Peyer's patch (tissue), 4 donors: ENCODE measurements around the gene TFF1. TPM values are rescaled to one million over a fixed set of nuclear protein-coding genes. Genes with fewer than 3 reads are reported as not detected.
A peak's percentile ranks its signal among the peaks of the same experiment; 100 is the strongest.

Source experiments
- DNase-seq, 3 donors: peaks; one replicate each; pipeline ENCODE4 v3.0.0-alpha.2; 2017 to 2019
- H3K27ac ChIP-seq, 4 donors: fragments of 200-600 bp; sonication (generic); one replicate each; pipeline ENCODE4 v1.5.1; 2016 to 2019
- H3K27me3 ChIP-seq, 2 donors: fragments of 200-600 bp; sonication (generic); one replicate each; pipeline ENCODE4 v1.5.1; 2019
- H3K36me3 ChIP-seq, 3 donors: fragments of 200-600 bp; sonication (generic); one replicate each; pipeline ENCODE4 v1.5.1; 2016 to 2019
- H3K4me1 ChIP-seq, 4 donors: fragments of 200-600 bp; sonication (generic); one replicate each; pipeline ENCODE4 v1.5.1; 2016 to 2019
- H3K4me3 ChIP-seq, 4 donors: fragments of 200-600 bp; sonication (generic); 1 replicate in 3 of 4; 2 replicates in 1 of 4; pipeline ENCODE4 v1.5.1; 2016 to 2019; ENCODE audit warnings: mild to moderate bottlenecking in 1 of 4
- H3K9me3 ChIP-seq, 4 donors: fragments of 200-600 bp; sonication (generic); one replicate each; pipeline ENCODE4 v1.5.1; 2016 to 2019; ENCODE audit warnings: mild to moderate bottlenecking in 1 of 4
- POLR2A ChIP-seq, 2 donors: fragments of 450-650 bp; IDR thresholded peaks; one replicate each; pipeline ENCODE4 v1.5.1; 2017; ENCODE audit warnings: antibody characterized with exemption in 2 of 2, mild to moderate bottlenecking in 2 of 2, moderate library complexity in 2 of 2
- total RNA-seq, 4 donors: library from RNA; depleted of rRNA; stranded (reverse); fragments of >200 nt; gene quantifications; one replicate each; pipeline ENCODE4 v1.1.0, GENCODE V29; 2016
- TF ChIP-seq, protein P1 (sequence below), 6 experiments: fragments of 450-650 bp in 4 of 6; fragments of 200-600 bp in 2 of 6; sonication (generic) in 1 of 6; IDR thresholded peaks; one replicate each; pipeline ENCODE4 v1.5.1; 2017 to 2019; ENCODE audit warnings: antibody characterized with exemption in 6 of 6, mild to moderate bottlenecking in 3 of 6, moderate library complexity in 1 of 6

Gene TFF1
- total RNA-seq, 4 donors from 2014 or later = 32.4 to 136 (median 103) TPM; not detected in 1

DNA sequence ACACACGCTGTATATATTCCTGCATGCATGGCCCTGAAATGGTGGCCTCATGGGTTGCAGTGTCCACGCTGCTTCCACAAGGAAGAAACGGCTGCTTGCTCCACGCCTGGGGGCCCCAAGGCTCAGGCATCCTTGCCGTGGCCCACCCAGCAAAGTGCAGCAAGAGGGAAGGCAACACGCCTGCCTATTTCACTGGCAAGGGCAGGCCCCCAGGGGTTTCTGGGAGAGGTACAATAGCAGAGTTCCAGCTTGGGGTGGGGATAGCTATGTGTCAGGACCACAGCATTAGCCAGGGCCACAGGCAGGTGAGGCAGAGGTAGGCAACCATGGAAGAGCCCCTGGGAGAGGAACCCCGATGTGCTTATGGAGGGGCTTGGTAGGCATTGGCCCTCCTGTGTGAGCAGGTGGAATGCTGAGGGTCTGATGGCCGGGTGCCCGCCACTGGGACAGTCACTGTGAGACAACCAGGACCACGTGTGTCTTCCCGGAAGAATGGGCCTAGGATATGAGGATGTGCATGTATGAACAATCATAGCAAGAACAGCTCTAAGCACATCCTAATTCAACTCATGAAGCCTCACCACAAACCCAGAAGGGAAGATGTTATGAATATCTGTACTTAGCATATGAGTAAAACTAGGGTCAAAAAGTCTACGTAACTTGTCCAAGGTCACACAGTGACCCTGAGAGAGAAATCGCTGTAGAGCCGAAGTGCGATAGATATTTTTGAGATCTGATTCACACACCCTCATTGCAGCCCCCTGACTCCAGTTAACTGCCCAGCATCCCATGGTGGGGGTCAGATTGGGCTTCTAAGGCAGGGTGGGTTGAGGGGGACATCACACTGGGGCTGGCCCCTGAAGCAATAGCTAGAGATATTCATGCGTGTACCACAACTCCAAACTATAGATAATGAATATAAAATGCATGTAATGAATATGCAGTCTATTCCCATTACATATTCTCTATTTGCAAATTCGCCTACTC lies 27.3 kb downstream of the TFF1 start:
- TF ChIP-seq, protein P1, sequence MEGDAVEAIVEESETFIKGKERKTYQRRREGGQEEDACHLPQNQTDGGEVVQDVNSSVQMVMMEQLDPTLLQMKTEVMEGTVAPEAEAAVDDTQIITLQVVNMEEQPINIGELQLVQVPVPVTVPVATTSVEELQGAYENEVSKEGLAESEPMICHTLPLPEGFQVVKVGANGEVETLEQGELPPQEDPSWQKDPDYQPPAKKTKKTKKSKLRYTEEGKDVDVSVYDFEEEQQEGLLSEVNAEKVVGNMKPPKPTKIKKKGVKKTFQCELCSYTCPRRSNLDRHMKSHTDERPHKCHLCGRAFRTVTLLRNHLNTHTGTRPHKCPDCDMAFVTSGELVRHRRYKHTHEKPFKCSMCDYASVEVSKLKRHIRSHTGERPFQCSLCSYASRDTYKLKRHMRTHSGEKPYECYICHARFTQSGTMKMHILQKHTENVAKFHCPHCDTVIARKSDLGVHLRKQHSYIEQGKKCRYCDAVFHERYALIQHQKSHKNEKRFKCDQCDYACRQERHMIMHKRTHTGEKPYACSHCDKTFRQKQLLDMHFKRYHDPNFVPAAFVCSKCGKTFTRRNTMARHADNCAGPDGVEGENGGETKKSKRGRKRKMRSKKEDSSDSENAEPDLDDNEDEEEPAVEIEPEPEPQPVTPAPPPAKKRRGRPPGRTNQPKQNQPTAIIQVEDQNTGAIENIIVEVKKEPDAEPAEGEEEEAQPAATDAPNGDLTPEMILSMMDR (IDR thresholded peaks at IDR 0.05) = no peak
- no peak for TF ChIP-seq POLR2A (IDR thresholded peaks at IDR 0.05)
- no peaks in the 10 kb centered on the region for H3K9me3 ChIP-seq
- no peak overlapping the region for H3K4me3 ChIP-seq
- DNase-seq = no peak
- no peaks in the 10 kb centered on the region for H3K36me3 ChIP-seq
- peaks cover 0 to 14% (median 2%) of the 10 kb centered on the region in 4 donors for H3K4me1 ChIP-seq
- no peaks in the 10 kb centered on the region for H3K27me3 ChIP-seq
- H3K27ac ChIP-seq = peak overlapping the region in 1 of 4 donors; percentile 0

DNA sequence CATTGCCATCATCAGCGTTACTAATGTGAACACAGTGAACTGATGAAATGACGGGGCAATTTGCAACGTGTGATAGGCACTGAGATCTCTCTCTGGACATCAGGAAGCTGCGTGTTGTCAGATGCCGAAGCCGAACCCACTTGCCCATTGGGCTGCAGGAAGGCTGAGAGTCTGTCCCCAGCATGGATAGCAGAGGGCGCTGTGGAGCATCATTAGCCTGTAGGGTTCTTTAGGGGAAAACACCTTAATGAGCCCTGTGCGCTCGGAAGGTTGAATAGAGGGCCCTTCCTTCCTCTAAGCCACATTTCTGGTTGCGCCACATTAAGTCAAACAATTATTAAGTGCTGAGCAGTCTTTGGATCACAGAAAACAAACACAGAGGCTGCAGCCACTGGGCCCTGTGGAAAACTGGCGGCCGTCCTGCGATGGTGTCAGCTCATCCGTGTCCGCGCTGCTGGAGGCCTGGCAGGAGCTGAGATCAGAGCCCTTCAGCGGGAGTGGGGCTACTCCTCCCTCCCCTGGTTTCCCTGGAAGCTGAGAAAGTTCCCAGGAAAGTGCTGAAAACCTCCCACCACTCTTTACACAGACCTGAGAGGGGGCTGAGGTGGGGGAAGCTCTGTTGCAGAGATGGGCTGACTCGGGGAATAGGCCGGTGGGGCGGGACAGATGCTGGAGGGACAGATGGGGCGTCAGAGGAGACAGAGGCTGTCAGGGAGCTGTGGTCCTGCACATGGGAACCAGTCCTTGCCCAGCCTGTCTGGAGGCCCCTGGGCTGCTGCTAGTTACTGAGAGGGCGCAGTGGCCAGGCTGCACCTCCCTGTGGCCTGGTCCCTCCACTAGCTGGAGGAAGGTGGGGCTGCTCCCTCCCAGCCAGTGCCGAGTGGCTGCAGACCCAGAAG lies 28.3 kb downstream of the TFF1 start:
- Histone ChIP-seq H3K4me3 (no peak overlapping the region), H3K9me3 (no peaks in the 10 kb centered on the region), H3K27me3 (no peaks in the 10 kb centered on the region), H3K27ac (peak overlapping the region in 1 of 4 donors; percentile 0), H3K36me3 (no peaks in the 10 kb centered on the region), H3K4me1 (peaks cover 0 to 14% (median 2%) of the 10 kb centered on the region in 4 donors)
- peak; percentile 74 to 94 (median 89) for DNase-seq
- peak in 1 of 2 donors; percentile 23 for TF ChIP-seq POLR2A (IDR thresholded peaks at IDR 0.05)
- TF ChIP-seq, protein P1 (IDR thresholded peaks at IDR 0.05) = peak; percentile 31 to 89 (median 74)

DNA sequence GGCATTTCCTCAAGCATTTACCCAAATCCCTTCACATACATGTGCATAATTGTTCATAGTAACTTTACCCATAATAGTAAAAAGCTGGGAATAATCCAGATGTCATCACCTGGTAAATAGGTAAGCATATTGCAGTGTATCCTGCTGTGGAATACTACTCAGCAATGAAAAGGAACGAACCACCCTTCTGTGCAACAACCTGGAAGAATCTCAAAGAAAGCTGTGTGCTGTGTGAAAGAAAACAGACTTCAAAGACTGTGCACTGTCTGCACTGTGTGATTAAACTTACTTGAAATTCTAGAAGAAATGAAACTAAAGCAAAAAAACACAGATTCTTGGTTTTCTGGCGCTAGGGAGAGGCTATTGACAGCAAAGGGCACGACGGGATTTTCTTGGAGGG lies 29.1 kb downstream of the TFF1 start:
- no peak for TF ChIP-seq POLR2A (IDR thresholded peaks at IDR 0.05)
- TF ChIP-seq, protein P1 (IDR thresholded peaks at IDR 0.05) = no peak
- no peak overlapping the region for H3K4me3 ChIP-seq
- DNase-seq = no peak
- H3K27me3 ChIP-seq = no peaks in the 10 kb centered on the region
- H3K36me3 ChIP-seq = no peaks in the 10 kb centered on the region
- H3K9me3 ChIP-seq = no peaks in the 10 kb centered on the region
- peaks cover 0 to 17% (median 2%) of the 10 kb centered on the region in 4 donors for H3K4me1 ChIP-seq
- H3K27ac ChIP-seq = no peak overlapping the region

DNA sequence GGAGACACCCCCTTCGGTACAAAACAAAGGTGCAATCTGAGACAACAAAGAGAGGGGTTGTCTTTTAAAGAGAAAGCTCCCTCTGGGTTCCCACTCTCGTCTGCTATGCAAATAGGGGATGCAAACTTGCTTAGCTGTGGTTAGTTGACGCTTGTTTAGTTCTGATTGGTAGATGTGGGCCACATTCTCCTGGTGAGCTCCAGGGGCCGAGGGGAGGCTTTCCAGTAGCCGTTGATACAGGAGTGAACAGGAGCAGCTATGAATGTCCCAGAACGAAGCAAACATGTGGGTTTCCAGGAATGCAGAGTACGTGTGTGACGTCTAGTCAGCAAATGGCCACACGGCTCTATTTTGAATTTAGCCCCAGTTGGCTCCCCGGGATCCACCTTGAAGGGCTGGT lies 30.3 kb downstream of the TFF1 start:
- Histone ChIP-seq H3K27ac (no peak overlapping the region), H3K4me1 (peaks cover 0 to 27% (median 2%) of the 10 kb centered on the region in 4 donors), H3K36me3 (no peaks in the 10 kb centered on the region), H3K27me3 (no peaks in the 10 kb centered on the region), H3K9me3 (peaks cover 0 to 5% (median 0%) of the 10 kb centered on the region in 4 donors), H3K4me3 (no peak overlapping the region)
- TF ChIP-seq, protein P1 (IDR thresholded peaks at IDR 0.05) = no peak
- no peak for TF ChIP-seq POLR2A (IDR thresholded peaks at IDR 0.05)
- no peak for DNase-seq

DNA sequence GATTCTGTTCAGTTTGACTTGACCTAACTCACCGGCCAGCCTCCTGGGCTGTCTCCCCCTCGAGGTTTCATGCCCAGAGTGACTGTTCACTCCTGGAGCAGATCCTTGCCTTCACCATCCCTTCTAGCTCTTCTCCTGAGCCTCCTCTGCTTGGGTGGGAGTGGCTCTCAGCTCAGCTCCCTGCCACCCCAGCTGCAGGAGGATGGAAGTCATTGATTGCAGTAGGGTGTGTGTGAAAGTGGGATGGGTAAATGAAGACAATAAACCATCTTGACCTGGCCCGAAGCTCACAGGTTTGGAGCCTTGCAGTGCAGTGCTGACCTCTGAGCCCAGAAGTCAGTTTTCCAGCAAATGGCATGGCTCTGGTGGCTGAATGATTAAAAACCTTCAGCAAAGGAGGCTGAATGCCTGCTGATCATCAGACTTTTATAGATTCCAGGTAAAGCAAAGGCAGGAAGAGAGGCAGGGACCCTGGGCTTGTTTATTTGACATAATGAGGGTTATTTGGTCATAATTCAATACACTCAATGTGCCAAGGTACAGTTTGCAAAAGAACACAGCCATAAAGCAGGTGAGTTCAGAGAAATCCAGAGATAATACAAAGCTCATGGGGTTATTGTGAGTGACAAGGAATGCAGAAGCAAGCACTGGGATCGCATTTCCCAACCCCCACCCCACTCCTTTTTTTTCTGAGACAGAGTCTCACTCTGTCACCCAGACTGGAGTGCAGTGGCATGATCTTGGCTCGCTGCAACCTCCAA lies 33.6 kb downstream of the TFF1 start:
- peak in 2 of 3 donors; percentile 74 to 75 for DNase-seq
- H3K4me1 ChIP-seq = peaks cover 0 to 19% (median 2%) of the 10 kb centered on the region in 4 donors
- no peak overlapping the region for H3K4me3 ChIP-seq
- H3K9me3 ChIP-seq = peaks cover 0 to 5% (median 0%) of the 10 kb centered on the region in 4 donors
- no peaks in the 10 kb centered on the region for H3K36me3 ChIP-seq
- no peaks in the 10 kb centered on the region for H3K27me3 ChIP-seq
- peak overlapping the region in 2 of 4 donors; percentile 64 to 82 for H3K27ac ChIP-seq
- TF ChIP-seq, protein P1 (IDR thresholded peaks at IDR 0.05) = peak in 1 of 6 experiments; percentile 9
- TF ChIP-seq POLR2A (IDR thresholded peaks at IDR 0.05) = no peak
